Measurements from ENCODE around the gene ADAMTSL4.
A peak's percentile ranks its signal among the peaks of the same experiment; 100 is the strongest.

ADAMTSL4 gene

DNA sequence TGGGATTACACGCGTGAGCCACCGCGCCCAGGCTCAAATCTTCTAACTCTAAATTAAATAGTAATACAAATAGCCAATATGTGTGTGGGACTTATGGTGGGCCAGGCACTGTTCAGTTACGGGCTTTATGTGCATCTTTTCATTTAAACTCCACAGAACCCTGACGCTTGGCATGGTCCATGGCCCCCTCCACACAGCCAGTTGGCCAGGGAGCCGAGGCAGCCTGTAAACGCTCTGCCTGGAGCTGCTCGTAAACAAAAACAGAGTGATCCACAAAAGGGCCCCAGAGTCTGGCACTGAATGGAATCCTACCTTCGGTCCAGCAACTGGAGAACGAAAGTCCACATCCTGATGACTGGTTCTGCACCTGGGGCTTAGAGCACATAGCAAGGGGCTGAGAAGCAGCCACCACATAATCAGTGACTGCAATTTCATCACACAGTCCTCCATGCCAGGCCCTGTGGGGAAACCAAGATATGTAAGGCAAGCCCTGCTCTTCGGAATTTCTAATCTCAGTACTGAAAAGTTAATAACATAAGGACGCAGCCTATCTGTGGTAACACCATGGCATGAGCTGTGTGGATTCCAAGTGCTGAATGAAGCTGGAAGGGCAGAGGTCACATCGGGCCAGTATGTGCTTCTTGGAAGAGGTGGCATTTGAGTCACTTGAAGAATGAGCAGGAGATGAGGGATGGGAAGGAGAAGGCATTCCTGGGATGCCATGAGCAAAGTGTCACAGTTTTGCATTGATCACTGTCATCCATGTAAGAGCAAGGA lies 13.5 kb upstream of the ADAMTSL4 start:
- H3K9me3 ChIP-seq (ENCODE audit: severe bottlenecking), result no peaks in the 10 kb centered on the region
- no peak overlapping the region for H3K4me3 ChIP-seq (ENCODE audit: low read depth, low read length)
- DNase-seq, result no peak
- no peak overlapping the region for H3K27ac ChIP-seq
- no peaks in the 10 kb centered on the region for H3K27me3 ChIP-seq (ENCODE audit: insufficient read depth, low read depth, severe bottlenecking)
- H3K36me3 ChIP-seq, result no peaks in the 10 kb centered on the region
- TF ChIP-seq, protein P1, sequence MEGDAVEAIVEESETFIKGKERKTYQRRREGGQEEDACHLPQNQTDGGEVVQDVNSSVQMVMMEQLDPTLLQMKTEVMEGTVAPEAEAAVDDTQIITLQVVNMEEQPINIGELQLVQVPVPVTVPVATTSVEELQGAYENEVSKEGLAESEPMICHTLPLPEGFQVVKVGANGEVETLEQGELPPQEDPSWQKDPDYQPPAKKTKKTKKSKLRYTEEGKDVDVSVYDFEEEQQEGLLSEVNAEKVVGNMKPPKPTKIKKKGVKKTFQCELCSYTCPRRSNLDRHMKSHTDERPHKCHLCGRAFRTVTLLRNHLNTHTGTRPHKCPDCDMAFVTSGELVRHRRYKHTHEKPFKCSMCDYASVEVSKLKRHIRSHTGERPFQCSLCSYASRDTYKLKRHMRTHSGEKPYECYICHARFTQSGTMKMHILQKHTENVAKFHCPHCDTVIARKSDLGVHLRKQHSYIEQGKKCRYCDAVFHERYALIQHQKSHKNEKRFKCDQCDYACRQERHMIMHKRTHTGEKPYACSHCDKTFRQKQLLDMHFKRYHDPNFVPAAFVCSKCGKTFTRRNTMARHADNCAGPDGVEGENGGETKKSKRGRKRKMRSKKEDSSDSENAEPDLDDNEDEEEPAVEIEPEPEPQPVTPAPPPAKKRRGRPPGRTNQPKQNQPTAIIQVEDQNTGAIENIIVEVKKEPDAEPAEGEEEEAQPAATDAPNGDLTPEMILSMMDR (IDR thresholded peaks at IDR 0.05; ENCODE audit: low read depth, low read length), result no peak

GRCh38 chr1:150536836-150537731 lies 12.1 kb upstream of the ADAMTSL4 start:
- TF ChIP-seq, protein P1 (IDR thresholded peaks at IDR 0.05; ENCODE audit: low read depth, low read length), result no peak
- no peak for DNase-seq
- Histone ChIP-seq H3K9me3 (ENCODE audit: severe bottlenecking) (no peaks in the 10 kb centered on the region), H3K27me3 (ENCODE audit: insufficient read depth, low read depth, severe bottlenecking) (no peaks in the 10 kb centered on the region), H3K4me3 (ENCODE audit: low read depth, low read length) (no peak overlapping the region), H3K27ac (no peak overlapping the region), H3K36me3 (no peaks in the 10 kb centered on the region)

DNA sequence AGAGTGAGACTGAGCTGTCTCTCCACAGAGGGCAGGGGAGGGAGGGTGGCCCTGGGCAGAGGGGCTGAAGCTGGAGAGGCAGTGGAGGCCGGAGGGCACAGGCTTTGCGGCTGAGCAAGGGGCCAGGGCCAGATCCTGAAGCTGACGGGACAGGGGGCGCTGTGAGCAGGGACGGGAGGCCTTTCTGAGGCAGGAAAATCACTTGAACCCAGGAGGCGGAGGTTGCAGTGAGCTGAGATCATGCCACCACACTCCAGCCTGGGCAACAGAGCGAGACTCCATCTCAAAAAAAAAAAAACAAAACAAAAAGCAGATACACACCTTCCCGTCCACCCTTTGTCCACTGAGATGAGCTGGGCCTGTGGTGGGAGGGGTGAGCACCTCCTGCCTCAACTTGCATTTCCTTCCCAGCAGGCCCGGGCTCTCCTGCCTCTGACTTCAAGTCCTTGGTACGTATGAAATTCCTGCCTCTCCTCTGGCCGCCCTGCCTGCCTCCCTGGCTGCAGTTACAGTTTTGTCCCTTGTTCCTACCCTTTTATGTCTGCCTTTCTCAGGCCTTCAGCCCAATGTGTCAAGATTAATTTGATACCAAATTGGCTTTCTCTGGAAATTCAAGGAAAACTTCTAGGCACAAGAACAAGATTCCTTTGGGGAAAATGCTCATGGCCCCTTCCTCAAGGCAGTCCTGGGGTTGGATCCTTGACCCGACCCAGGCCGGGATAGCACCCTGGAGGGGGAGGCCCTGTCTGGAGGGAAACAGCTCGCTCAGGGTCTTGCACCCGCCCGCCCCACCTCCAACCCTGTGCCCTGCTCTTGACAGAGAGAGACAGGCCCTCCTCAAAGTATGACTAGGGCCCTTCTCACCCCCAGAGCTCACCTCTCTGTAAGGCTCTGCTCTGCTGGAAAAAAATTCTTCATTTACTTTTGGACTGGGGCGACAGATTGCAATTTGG lies 11.2 kb upstream of the ADAMTSL4 start:
- no peaks in the 10 kb centered on the region for H3K36me3 ChIP-seq
- DNase-seq, result no peak
- H3K9me3 ChIP-seq (ENCODE audit: severe bottlenecking), result no peaks in the 10 kb centered on the region
- TF ChIP-seq, protein P1 (IDR thresholded peaks at IDR 0.05; ENCODE audit: low read depth, low read length), result peak; percentile 47
- no peak overlapping the region for H3K4me3 ChIP-seq (ENCODE audit: low read depth, low read length)
- no peaks in the 10 kb centered on the region for H3K27me3 ChIP-seq (ENCODE audit: insufficient read depth, low read depth, severe bottlenecking)
- no peak overlapping the region for H3K27ac ChIP-seq

DNA sequence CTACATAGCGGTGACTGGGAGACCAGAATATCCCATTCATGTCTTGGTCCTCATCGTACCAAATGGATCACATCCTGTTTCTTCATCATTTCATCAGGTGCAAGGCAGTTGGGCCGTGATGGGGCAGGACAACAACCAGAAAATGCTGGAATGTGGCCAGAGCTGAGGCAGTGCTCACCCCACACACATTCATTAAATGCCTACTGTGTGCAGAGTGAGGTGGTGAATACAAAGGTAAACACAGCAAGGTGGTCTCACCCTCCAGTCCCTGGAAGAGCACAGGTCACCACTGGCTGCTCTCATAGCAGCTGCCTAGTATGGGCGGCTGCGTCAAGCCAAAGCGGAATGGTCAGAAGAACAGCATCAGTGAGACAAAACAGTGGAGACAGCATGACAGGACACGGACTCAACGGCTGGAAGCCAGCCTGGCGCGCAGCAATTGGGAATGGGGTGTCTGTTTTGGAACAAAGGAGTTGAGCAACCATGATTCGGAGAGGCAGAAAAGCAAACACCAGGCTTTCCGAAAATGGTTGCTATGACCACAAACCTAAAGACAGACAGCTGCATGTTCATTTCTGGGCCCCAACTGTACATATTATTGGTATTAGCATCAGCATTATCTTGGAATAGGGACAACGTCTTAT lies 5.6 kb upstream of the ADAMTSL4 start:
- no peaks in the 10 kb centered on the region for H3K27me3 ChIP-seq (ENCODE audit: insufficient read depth, low read depth, severe bottlenecking)
- no peaks in the 10 kb centered on the region for H3K9me3 ChIP-seq (ENCODE audit: severe bottlenecking)
- peak overlapping the region; percentile 36; the same call in 1 of the 2 replicates for H3K27ac ChIP-seq
- no peaks in the 10 kb centered on the region for H3K36me3 ChIP-seq
- TF ChIP-seq, protein P1 (IDR thresholded peaks at IDR 0.05; ENCODE audit: low read depth, low read length), result no peak
- H3K4me3 ChIP-seq (ENCODE audit: low read depth, low read length), result no peak overlapping the region
- DNase-seq, result no peak

- H3K27ac ChIP-seq, result peak overlapping the region; percentile 36
- TF ChIP-seq, protein P1 (IDR thresholded peaks at IDR 0.05; ENCODE audit: low read depth, low read length), result no peak
- H3K36me3 ChIP-seq, result no peaks in the 10 kb centered on the region
- H3K4me3 ChIP-seq (ENCODE audit: low read depth, low read length), result no peak overlapping the region
- H3K27me3 ChIP-seq (ENCODE audit: insufficient read depth, low read depth, severe bottlenecking), result no peaks in the 10 kb centered on the region
- H3K9me3 ChIP-seq (ENCODE audit: severe bottlenecking), result no peaks in the 10 kb centered on the region
- no peak for DNase-seq
Observed at GRCh38 chr1:150544204-150544603, 5.0 kb upstream of the ADAMTSL4 start.
